ENCODE results near the gene LPP.
A peak's percentile ranks its signal among the peaks of the same experiment; 100 is the strongest.

The LPP gene

DNA sequence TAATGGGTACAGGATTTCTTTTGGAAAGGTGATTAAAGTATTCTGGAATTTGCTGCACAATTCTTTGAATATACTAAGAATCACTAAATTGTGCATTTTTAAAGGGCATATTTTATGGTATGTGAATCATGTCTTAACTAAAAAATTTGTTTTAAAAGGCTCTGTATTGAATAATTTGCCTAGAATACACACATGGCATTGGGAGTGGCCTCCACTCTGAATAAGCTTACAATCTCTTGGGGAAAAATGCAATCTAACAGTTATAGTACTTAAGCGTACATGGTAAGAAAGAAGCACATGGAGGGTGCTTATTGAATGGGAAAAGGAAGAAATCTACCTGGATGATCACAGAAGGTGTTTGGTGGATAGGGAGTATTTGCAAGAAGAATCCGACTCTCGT, 385.1 kb downstream of the LPP start:
- in situ Hi-C loops (cut with HindIII; ENCODE audit: low pct_unique_long_range_greater_than_20kb, low sequenced_read_pairs), result no loop called here
- no peak for DNase-seq (ENCODE audit: low read depth in 1 of 2, low spot score in 1 of 2)
- no peak for TF ChIP-seq JUND (IDR thresholded peaks at IDR 0.05; ENCODE audit: low read depth)

- DNase-seq (ENCODE audit: low read depth in 1 of 2, low spot score in 1 of 2), result no peak
- TF ChIP-seq JUND (IDR thresholded peaks at IDR 0.05; ENCODE audit: low read depth), result no peak
- in situ Hi-C loops (cut with HindIII; ENCODE audit: low pct_unique_long_range_greater_than_20kb, low sequenced_read_pairs), result no loop called here
These were observed 385.8 kb downstream of the LPP start for GRCh38 chr3:188539631-188540194.

- no peak for DNase-seq (ENCODE audit: low read depth in 1 of 2, low spot score in 1 of 2)
- in situ Hi-C loops (cut with HindIII; ENCODE audit: low pct_unique_long_range_greater_than_20kb, low sequenced_read_pairs), result no loop called here
- TF ChIP-seq JUND (IDR thresholded peaks at IDR 0.05; ENCODE audit: low read depth), result no peak
These were observed 388.2 kb downstream of the LPP start for GRCh38 chr3:188542196-188542595.

GRCh38 chr3:188544012-188544411, 390.1 kb downstream of the LPP start:
- in situ Hi-C loops (cut with HindIII; ENCODE audit: low pct_unique_long_range_greater_than_20kb, low sequenced_read_pairs), result no loop called here
- TF ChIP-seq JUND (IDR thresholded peaks at IDR 0.05; ENCODE audit: low read depth), result no peak
- DNase-seq (ENCODE audit: low read depth in 1 of 2, low spot score in 1 of 2), result no peak

DNA sequence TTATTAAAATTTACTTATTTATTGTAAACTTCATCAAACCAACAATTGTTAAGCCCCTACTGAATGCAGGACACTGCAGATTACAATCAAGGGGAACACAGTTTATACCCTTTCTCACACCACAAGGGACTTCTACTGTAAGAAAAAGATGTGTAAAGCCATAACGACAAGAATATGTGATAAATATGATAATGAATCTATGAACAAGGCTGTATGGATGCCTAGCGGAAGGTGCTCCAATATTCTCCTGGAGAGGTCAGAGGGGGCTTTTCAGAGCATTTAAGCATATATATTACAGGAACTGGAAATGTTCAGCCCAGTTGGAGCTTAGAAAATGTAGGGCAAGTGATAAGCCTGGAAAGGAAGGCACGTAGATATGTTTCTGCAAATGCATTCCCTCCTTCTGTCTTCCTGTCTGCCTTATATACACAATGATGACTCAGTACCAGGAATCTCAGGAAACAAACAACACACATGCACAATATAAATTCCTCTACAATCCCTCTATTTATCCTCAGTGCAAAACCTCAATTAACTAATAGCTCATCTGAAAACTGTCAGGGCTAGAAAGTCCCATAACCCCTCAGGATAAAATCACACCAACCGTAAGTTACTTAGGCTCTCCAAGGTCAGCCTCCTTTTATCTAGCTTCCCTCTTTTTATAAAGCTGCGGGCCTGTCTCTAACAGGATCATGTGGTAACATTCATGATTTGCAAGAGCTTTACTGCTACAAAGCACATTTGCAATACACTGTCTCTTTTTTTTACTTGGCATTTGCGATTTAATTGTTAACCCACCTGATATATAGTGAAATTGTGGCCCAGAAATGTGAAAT, 393.1 kb downstream of the LPP start:
- in situ Hi-C loops (cut with HindIII; ENCODE audit: low pct_unique_long_range_greater_than_20kb, low sequenced_read_pairs), result no loop called here
- TF ChIP-seq JUND (IDR thresholded peaks at IDR 0.05; ENCODE audit: low read depth), result 0 out of 2 replicates have a peak, but pooled peaks have one; percentile 29
- DNase-seq (ENCODE audit: low read depth in 1 of 2, low spot score in 1 of 2), result peak; percentile 12 to 43

GRCh38 chr3:188553569-188553968, 399.6 kb downstream of the LPP start:
- no peak for DNase-seq (ENCODE audit: low read depth in 1 of 2, low spot score in 1 of 2)
- in situ Hi-C loops (cut with HindIII; ENCODE audit: low pct_unique_long_range_greater_than_20kb, low sequenced_read_pairs), result no loop called here
- TF ChIP-seq JUND (IDR thresholded peaks at IDR 0.05; ENCODE audit: low read depth), result no peak

GRCh38 chr3:188554404-188554803, 400.4 kb downstream of the LPP start:
- in situ Hi-C loops (cut with HindIII; ENCODE audit: low pct_unique_long_range_greater_than_20kb, low sequenced_read_pairs), result no loop called here
- DNase-seq (ENCODE audit: low read depth in 1 of 2, low spot score in 1 of 2), result no peak
- TF ChIP-seq JUND (IDR thresholded peaks at IDR 0.05; ENCODE audit: low read depth), result no peak

- TF ChIP-seq JUND (IDR thresholded peaks at IDR 0.05; ENCODE audit: low read depth), result no peak
- no peak for DNase-seq (ENCODE audit: low read depth in 1 of 2, low spot score in 1 of 2)
- in situ Hi-C loops (cut with HindIII; ENCODE audit: low pct_unique_long_range_greater_than_20kb, low sequenced_read_pairs), result no loop called here
These were observed 403.3 kb downstream of the LPP start for GRCh38 chr3:188557235-188557634.

DNA sequence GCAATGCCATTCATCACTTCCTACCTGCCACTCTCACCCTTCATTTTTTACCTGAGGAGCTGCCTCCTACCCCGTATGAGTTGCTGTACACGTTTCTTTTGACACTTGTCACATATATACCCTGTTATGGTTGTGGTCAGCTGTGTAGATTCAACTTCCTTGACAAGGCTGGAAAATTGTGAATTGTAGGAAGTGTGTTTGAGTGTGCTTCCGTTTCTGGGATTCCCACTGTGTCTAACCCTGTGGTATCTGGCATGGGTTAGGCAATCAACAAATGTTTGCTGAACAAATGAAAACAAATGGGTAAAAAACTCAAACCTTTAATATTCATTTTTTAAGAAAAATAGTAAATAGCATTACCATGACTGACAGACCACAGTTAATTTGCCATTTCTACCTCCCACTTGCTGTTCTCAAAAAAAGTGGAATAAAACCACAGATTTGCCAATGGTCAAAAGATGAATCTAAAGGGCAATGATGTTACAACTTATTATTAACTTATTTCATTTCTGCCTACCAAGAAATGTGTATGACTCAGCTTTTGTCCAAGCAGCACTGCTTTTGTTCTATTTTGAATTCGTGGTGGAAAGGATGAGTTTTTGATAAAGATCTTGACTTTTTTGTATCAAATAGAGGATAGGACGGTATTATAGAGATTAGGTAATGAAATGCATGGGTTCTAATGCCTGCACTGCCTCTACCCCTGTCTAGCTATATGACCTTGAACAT, 404.6 kb downstream of the LPP start:
- in situ Hi-C loops (cut with HindIII; ENCODE audit: low pct_unique_long_range_greater_than_20kb, low sequenced_read_pairs), result no loop called here
- TF ChIP-seq JUND (IDR thresholded peaks at IDR 0.05; ENCODE audit: low read depth), result no peak
- no peak for DNase-seq (ENCODE audit: low read depth in 1 of 2, low spot score in 1 of 2)

GRCh38 chr3:188559072-188559429, 405.1 kb downstream of the LPP start:
- no peak for TF ChIP-seq JUND (IDR thresholded peaks at IDR 0.05; ENCODE audit: low read depth)
- in situ Hi-C loops (cut with HindIII; ENCODE audit: low pct_unique_long_range_greater_than_20kb, low sequenced_read_pairs), result no loop called here
- DNase-seq (ENCODE audit: low read depth in 1 of 2, low spot score in 1 of 2), result no peak

GRCh38 chr3:188559856-188560255, 405.9 kb downstream of the LPP start:
- TF ChIP-seq JUND (IDR thresholded peaks at IDR 0.05; ENCODE audit: low read depth), result no peak; the same call in 1 of the 2 replicates
- in situ Hi-C loops (cut with HindIII; ENCODE audit: low pct_unique_long_range_greater_than_20kb, low sequenced_read_pairs), result no loop called here
- peak; percentile 26 to 72 for DNase-seq (ENCODE audit: low read depth in 1 of 2, low spot score in 1 of 2)

DNA sequence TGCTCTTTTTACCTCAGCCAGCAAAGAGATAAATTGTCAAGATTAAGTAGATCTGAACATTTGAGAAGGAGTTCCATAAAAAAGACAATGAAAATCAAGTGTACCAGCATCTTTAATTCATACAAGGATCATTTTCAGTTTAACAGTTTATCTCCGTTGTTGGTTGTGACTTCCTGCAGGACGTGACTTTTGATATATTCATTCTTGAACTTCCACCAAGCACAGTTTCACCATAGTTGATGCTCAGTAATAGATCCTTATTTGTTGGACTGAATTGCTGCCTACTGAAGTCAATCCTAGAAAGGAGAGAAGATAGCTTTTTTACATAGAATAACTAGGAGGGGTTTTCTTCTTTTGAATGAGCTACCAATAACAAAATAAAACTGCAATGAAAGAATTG, 408.2 kb downstream of the LPP start:
- DNase-seq (ENCODE audit: low read depth in 1 of 2, low spot score in 1 of 2), result no peak
- in situ Hi-C loops (cut with HindIII; ENCODE audit: low pct_unique_long_range_greater_than_20kb, low sequenced_read_pairs), result no loop called here
- no peak for TF ChIP-seq JUND (IDR thresholded peaks at IDR 0.05; ENCODE audit: low read depth)
